Activated T-helper 1 cell treated with Interleukin-2 at 50 U/mL for 16 hours (primary cell): ENCODE results near the gene MRPS6.

Experiments
- DNase-seq: peaks from one replicate; pipeline ENCODE4 v3.0.0-alpha.2; 2020; ENCODE audit warnings: low read depth

MRPS6 gene

DNA sequence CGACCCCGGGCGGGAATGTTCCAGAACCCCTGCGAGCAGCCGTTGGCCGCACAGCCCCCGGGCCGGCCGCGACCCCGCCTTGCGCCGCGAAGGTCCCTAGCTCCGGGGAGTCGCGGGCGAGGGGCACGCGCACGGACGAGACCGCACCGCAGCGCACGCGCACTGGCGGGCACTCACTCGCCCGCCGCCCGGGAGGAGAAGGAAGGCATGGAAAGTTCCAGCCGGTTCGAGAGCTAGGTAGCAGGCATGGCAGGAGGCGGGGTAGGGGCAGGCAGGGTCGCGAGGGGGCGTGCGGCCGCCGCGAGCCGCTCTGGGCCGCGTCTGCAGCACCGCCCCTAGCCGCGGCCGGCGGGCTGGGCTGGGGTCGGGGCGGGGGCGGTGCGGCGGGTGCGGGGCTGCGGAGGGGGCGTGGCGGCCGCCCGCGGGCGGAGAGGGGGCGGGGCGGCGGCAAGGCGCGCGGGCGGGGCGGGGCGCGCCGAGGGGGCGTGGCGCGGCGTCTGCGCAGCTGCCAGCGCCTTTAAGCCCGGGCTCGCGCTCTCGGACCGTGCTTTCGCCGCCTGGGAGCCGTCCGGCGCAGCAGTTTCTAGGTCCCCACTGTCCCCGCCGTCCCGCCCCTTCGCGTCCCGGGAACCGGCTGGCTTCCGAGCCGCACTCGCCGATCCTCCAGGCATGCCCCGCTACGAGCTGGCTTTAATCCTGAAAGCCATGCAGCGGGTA lies at the start of gene MRPS6, which contains the start of gene SLC5A3:
Gene MRPS6 (plus strand): TSS at position 547 of the 717 bp plus-strand sequence. CDS start 123 bp downstream, at position 670.
Gene SLC5A3 (plus strand): TSS at position 547 of the 717 bp plus-strand sequence. CDS start 21,621 bp downstream, outside the sequence.
- DNase-seq, result peak; percentile 62

- no peak for DNase-seq
These were observed 49.5 kb upstream of the MRPS6 start for GRCh38 chr21:34023691-34024373.

GRCh38 chr21:34024374-34024693 lies 49.0 kb upstream of the MRPS6 start:
- no peak for DNase-seq

GRCh38 chr21:34027721-34028461 lies 45.5 kb upstream of the MRPS6 start:
- no peak for DNase-seq

DNA sequence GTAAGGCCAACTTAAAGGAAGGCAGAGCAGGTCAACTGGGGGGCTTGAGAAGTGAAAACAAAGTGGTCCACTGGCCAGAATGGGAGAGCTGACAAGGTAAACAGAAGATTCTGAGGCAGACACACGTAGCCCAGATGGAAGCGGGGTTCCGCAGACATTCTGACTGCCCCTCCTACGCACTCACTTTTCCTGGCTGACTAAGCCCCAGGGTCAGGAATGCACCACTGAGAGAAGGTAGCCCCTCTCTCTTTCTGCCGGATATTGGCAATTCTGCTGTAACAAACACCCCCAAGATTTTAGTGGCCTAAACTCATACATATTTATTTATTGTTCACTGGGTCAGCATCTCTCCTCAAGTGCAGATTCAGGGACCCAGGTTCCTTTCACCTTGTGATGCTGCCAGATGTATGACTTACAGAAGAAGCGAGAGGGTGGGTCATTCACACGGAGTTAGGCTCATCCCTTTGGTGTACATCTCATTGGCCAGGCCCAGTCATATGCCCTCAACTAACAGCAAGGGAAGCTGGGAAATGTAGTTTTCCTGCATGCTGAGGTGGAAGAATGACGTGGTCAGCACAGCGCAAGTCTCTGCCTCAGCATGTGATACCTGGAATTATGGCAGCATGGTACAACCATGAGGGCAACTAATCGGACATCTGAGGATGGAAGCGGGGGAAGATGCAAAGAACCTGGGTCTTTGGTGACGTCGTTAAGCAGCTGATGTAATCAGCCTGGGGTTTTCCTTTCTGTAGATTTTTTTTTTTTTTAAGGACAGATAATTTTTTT lies 43.4 kb upstream of the MRPS6 start:
- peak; percentile 6 for DNase-seq

DNA sequence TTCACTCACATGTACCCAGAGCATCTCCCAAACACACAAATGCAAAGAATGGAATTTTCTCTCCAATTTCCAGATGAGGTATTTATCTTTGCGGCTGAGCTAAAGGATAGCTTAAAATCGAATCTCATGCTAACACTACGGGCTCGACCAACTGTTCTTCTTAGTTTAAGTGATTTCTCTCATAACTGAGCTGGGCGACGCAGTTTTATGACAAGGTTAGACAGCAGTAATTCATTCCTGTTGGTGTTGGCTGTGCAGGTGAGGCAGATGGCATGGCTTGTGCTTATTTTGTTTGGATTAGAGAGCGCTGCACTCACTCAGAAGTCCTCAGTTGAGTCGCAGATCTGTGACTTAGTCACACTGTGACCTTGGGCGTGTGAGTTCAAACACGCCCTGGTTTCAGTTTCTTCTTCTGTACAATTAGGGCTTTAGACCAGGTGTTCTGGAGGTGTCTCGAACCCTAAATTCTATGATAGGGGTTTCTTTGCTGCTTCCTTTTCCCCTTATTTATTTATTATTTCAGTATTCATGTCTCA lies 41.5 kb upstream of the MRPS6 start:
- no peak for DNase-seq

GRCh38 chr21:34034369-34035014 lies 38.9 kb upstream of the MRPS6 start:
- DNase-seq, result no peak

DNA sequence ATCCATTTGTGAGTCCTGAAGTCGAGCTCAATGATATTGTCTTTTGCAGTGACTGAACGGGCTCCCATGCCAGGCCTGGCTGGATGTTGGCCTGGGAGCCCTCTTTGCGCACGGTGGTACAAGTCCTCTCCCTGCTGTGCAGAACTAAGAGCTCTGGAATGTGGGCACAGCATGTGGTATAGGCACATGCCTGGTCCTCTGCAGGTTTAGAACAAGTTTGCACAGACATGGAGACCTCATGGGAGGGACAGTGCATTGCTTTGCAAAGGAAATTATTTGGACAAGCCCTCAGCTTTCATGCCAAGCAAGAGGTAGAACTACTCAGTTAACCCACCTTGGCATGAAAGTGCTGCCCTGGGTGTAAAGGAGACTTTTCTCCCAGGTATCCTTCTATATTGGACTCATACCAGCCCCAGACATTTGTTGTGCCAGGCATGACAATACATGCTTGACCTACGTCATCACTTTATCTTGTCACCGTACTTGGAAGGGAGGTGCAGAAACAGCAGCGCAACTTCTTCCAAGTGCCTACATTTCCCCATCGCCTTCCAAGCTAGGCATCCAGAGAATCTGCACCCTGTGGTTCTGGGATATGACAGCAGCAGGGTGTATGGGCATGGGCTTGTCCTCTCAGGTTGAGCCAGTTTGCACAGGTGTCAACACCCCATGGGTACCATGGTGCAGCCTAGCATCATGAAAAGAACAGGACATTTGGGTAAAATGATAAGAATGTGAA lies 37.6 kb upstream of the MRPS6 start:
- DNase-seq, result no peak

DNA sequence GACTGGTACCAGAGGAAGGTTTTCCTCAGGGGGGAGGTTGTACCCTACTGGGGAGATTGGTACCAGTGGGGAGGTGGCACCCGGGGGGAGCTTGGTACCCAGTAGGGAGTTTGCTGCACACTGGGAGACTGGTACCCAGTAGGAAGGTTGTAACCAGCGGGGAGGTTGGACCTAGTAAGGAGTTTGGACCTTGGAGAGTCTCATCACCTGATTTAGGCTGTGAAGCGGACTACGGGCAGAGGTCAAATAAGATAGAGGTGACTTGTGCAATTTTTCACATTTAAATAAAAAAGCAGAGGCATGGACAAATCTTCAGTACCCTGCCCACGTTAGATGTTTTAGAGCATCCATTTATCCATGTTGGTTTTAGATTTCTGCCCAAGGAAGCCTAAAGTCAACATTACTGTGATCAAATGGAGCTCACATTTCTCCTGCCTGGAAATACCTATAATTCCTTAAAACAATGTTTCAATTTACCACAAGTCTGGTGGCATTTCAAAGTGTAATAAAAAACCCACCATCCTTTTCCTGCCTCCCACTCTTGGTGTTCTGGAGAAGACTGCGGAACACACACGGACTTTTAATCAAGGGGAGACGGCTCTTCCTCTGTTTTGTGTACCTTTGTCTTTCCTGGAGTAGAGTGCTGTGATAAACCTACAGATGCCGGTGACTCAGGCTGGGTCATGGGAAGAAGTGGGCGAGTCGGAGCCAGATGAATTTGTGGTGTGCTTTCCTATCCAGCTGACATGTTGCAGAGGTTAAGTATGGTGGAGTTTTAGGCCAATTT lies 36.2 kb upstream of the MRPS6 start:
- no peak for DNase-seq

DNA sequence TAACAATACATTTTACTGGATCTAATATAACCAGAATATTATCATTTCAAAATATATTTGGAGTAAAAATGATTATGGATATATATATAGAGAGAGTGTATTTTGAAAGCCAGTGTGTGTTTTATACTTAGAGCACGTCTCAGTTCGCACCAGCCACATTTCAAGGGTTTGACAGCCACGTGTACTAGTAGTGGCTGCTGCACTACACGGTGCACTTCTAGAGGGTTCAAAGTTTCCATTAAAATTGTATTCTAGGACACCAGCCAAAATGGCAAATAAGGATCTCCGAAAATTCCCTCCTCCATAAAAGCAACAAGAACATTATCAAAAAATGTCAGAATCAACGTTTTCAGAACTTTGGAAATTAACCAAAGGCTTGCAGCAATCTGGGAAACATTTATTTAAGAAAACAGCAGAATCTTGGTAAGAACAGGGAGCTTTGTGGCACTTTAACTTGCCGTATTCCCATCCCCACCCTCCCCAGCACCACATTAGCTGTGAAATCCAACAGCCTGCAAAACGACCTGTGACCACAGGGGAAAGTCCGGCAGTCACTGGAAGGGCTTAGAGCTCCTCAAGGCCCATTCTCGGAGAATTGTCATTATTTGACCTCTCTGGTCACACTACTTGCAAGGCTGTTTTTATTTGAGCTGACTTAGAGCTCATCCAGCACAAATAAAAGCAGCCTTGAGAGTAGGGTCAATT lies 33.5 kb upstream of the MRPS6 start:
- no peak for DNase-seq

DNA sequence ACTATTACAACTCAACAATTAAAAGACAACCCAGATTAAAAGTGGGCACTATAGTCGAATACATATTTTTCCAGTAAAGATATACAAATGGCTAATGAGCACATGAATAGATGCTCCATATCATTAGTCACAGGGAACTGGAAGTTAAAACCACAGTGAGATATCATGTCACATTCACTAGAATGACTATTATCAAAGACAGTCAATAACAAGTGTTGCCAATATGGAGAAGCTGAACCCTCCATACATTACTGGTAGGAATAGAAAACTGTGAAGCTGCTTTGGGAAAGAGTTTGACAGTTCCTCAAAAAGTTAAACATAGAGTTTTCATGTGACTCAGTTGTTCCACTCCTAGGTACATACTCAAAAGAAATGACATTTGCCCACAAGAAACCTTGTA lies 30.6 kb upstream of the MRPS6 start:
- no peak for DNase-seq

GRCh38 chr21:34043333-34043732 lies 30.0 kb upstream of the MRPS6 start:
- no peak for DNase-seq

- DNase-seq, result no peak
These were observed 26.5 kb upstream of the MRPS6 start for GRCh38 chr21:34046917-34047316.

GRCh38 chr21:34047835-34048234 lies 25.5 kb upstream of the MRPS6 start:
- DNase-seq, result no peak

DNA sequence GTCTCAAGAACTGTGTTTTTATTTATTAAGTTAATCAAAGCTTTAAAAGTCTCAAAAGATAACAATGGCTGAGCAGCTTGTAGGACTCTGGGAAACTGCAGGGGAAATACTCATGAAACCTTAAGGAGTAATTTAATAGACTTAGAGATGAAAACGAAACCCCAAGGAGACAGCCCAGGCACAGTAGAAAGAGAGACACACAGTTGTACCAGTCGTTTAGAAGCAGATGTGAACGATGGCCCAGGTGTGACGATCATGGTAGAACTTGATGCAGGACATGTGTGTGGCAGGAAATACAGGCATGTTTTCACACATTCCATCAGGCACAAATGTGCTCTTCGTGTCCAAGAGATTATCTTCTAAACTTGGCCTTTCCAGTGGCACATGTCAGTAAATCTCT lies 21.2 kb upstream of the MRPS6 start:
- no peak for DNase-seq

DNA sequence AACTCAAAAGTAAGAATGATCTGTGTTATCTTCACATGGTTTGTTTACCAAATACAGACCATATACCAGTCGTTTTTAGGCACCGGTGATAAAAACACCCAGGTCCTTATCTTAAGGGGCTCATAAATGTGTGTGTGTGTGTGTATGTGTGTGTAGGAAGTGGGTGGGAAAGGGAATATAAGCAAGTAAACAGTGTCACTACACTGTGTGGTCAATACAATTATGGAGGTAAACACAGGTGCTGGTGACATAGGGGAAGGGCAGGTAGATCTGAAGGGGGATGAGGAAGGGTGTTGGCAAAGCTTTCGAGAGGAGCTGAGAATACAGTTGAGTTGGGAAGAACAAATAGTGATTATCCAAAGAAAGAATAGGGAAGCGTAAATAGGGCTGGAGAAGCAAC lies 19.1 kb upstream of the MRPS6 start:
- DNase-seq, result no peak

GRCh38 chr21:34055615-34056014 lies 17.8 kb upstream of the MRPS6 start:
- DNase-seq, result no peak

DNA sequence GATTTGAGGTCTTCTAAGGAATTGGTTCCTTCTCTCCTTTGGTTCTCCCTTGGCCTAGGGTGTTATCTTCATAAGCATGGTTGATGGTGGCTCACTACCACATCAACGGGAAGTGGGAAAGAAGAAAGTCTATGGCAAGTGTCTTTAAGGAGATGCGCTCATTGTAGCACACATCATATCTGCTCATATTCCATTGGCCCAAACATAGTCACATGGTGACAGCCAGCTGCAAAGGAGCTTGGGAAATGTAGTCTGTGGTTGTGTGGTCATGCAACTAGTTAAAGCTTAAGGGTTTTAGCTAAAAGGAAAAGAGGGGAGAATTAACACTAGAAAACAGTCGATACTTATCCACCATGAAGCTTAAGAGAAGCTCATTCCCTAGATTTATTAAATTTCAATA lies 11.4 kb upstream of the MRPS6 start:
- no peak for DNase-seq

- DNase-seq, result no peak
These were observed 8.4 kb upstream of the MRPS6 start for GRCh38 chr21:34065027-34065426.
